Stomach (tissue), 4 donors: ENCODE measurements around the gene IP6K3.

Experiments used
- POLR2AphosphoS5 ChIP-seq, 3 donors: sonication (generic); formaldehyde crosslinking; IDR thresholded peaks; one replicate each; pipeline ENCODE4 v1.6.1; 2016; ENCODE audit warnings: antibody characterized with exemption in 3 of 3
- TF ChIP-seq, protein P1 (sequence below), 7 experiments: fragments of 450-650 bp in 4 of 7; fragments of 200-600 bp in 3 of 7; sonication (generic) in 3 of 7; IDR thresholded peaks; one replicate each; pipeline ENCODE4 v1.5.1; 2016 to 2019; ENCODE audit warnings: antibody characterized with exemption in 7 of 7, control low read depth in 2 of 7, mild to moderate bottlenecking in 1 of 7

DNA sequence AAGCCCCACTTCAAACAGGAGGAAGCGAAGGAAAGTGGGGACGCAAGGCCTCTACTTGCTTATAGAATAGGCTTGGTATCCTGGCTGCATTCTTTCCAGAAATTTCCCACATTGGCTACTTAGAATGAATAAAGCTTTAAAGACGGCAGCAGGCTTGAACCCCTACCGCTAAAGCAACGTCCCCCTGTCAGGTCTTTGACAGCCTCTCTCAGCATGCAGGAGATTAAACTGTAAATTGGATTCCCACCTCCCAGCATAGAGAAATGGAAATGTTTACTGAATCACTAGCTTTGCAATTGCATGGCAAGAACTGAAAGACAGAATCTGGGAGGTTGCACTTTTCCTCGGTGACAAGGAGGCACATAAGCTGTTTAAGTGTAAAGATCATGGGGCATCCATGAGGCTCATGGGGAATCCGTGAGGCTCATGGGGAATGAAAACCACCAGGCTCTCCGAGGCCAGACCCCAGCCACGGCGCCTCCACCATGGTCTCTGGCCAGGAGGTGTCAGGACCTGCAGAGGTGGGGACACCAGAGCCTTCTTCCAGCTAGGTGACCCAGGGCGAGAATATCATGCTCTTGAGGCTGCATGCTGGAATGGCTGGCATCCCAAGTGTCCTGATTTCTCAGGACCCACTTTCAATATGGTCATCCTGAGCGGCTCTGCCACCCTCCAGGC is 31.9 kb upstream of the IP6K3 start:
- no peak for TF ChIP-seq POLR2AphosphoS5 (IDR thresholded peaks at IDR 0.05)
- TF ChIP-seq, protein P1, sequence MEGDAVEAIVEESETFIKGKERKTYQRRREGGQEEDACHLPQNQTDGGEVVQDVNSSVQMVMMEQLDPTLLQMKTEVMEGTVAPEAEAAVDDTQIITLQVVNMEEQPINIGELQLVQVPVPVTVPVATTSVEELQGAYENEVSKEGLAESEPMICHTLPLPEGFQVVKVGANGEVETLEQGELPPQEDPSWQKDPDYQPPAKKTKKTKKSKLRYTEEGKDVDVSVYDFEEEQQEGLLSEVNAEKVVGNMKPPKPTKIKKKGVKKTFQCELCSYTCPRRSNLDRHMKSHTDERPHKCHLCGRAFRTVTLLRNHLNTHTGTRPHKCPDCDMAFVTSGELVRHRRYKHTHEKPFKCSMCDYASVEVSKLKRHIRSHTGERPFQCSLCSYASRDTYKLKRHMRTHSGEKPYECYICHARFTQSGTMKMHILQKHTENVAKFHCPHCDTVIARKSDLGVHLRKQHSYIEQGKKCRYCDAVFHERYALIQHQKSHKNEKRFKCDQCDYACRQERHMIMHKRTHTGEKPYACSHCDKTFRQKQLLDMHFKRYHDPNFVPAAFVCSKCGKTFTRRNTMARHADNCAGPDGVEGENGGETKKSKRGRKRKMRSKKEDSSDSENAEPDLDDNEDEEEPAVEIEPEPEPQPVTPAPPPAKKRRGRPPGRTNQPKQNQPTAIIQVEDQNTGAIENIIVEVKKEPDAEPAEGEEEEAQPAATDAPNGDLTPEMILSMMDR (IDR thresholded peaks at IDR 0.05), result no peak
